ENCODE results near the gene ATP6V1F.
A peak's percentile ranks its signal among the peaks of the same experiment; 100 is the strongest.

The ATP6V1F gene

GRCh38 chr7:128880791-128881457, 18.3 kb downstream of the ATP6V1F start:
- DNase-seq (ENCODE audit: insufficient read length, low spot score) (no peak), FAIRE-seq (no peak)
- TF ChIP-seq TAF1 (IDR thresholded peaks at IDR 0.05; ENCODE audit: low read depth, low read length), result no peak

GRCh38 chr7:128881458-128882125, 18.9 kb downstream of the ATP6V1F start:
- no peak for DNase-seq (ENCODE audit: insufficient read length, low spot score)

DNA sequence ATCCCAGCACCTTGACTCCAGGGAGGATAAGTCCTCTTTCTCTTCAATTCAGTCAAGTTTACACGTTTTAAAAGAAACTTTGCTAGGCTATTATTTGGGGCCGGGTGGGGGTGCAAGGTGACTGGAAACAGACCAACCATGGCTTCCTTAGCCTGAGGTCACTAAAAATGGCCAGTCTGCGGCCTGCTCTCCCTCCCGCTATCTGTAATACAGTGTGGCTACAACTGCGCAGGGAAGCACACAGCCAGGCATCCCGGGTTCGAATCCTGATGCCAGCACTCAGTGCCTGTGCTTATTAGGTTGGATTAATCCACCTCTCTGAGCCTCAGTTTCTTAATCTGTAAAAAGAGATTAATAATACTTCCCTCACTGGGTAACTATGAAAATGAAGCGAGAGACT, 19.5 kb downstream of the ATP6V1F start:
- TF ChIP-seq TAF1 (IDR thresholded peaks at IDR 0.05; ENCODE audit: low read depth, low read length) (no peak), PAX5 (IDR thresholded peaks at IDR 0.05; ENCODE audit: insufficient read depth, low read length, severe bottlenecking) (no peak), POLR2A (IDR thresholded peaks at IDR 0.05; ENCODE audit: low read depth, low read length) (no peak), POLR2AphosphoS5 (IDR thresholded peaks at IDR 0.05; ENCODE audit: low read depth, low read length) (no peak)
- FAIRE-seq (no peak), DNase-seq (ENCODE audit: insufficient read length, low spot score) (no peak)

More at GRCh38 chr7:128881458-128882125, 18.9 kb downstream of the ATP6V1F start:
- TF ChIP-seq TAF1 (IDR thresholded peaks at IDR 0.05; ENCODE audit: low read depth, low read length) (no peak), SPI1 (IDR thresholded peaks at IDR 0.05; ENCODE audit: low read depth, low read length) (no peak), POU2F2 (IDR thresholded peaks at IDR 0.05; ENCODE audit: low read depth, low read length) (no peak), POLR2AphosphoS5 (IDR thresholded peaks at IDR 0.05; ENCODE audit: low read depth, low read length) (no peak), POLR2A (IDR thresholded peaks at IDR 0.05; ENCODE audit: low read depth, low read length) (no peak), PAX5 (IDR thresholded peaks at IDR 0.05; ENCODE audit: insufficient read depth, low read length, severe bottlenecking) (no peak)
- no peak for FAIRE-seq

GRCh38 chr7:128883622-128884448, 21.2 kb downstream of the ATP6V1F start:
- peak; percentile 58 for FAIRE-seq
- DNase-seq (ENCODE audit: insufficient read length, low spot score), result peak; percentile 98
- TF ChIP-seq POLR2AphosphoS5 (IDR thresholded peaks at IDR 0.05; ENCODE audit: low read depth, low read length) (no peak), TAF1 (IDR thresholded peaks at IDR 0.05; ENCODE audit: low read depth, low read length) (no peak), PAX5 (IDR thresholded peaks at IDR 0.05; ENCODE audit: insufficient read depth, low read length, severe bottlenecking) (no peak), POU2F2 (IDR thresholded peaks at IDR 0.05; ENCODE audit: low read depth, low read length) (no peak), POLR2A (IDR thresholded peaks at IDR 0.05; ENCODE audit: low read depth, low read length) (no peak), SPI1 (IDR thresholded peaks at IDR 0.05; ENCODE audit: low read depth, low read length) (no peak)

GRCh38 chr7:128884561-128885369, 22.1 kb downstream of the ATP6V1F start:
- DNase-seq (ENCODE audit: insufficient read length, low spot score), result no peak
- FAIRE-seq, result no peak

DNA sequence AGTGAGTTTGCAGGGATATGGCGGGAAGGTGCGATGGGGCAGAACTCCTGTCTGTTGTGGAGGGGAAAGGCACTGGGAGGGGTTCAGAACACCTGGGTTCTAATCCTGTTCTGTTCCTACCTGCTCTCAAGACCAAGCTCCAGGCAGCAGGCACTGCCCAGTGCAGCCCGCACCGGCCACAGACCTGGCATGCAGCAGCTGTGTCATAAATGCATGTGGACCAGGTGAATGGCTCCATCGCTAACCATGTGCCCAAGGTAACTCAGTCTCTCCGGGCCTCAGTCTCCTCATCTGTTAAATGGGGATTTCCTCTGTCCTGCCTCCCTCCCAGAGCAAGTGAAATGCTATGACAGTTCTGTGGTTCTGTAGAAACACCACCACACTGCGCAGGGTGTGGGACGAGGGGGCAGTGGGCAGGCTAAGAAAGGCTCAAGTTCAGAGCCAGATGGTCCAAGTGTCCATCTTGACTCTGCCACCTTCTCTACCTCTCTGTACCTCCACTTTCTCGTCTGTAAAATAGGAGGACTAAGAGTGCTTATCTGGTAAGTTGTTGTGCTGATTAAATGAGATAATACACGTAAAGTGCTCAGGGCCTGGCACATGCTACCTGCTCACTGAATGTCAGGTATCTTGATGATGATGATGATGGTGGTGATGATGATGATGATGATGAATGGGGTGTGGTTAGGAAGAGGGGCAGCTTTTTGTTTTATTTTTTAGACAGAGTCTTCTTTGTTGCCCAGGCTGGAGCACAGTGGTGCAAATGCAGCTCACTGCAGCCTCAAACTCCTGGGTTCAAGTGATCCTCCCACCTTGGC, 22.9 kb downstream of the ATP6V1F start:
- DNase-seq (ENCODE audit: insufficient read length, low spot score) (no peak), FAIRE-seq (no peak)
- TF ChIP-seq PAX5 (IDR thresholded peaks at IDR 0.05; ENCODE audit: insufficient read depth, low read length, severe bottlenecking) (no peak), POLR2AphosphoS5 (IDR thresholded peaks at IDR 0.05; ENCODE audit: low read depth, low read length) (no peak), POLR2A (IDR thresholded peaks at IDR 0.05; ENCODE audit: low read depth, low read length) (no peak), POU2F2 (IDR thresholded peaks at IDR 0.05; ENCODE audit: low read depth, low read length) (no peak), TAF1 (IDR thresholded peaks at IDR 0.05; ENCODE audit: low read depth, low read length) (no peak), SPI1 (IDR thresholded peaks at IDR 0.05; ENCODE audit: low read depth, low read length) (no peak)

More at GRCh38 chr7:128884561-128885369, 22.1 kb downstream of the ATP6V1F start:
- TF ChIP-seq POLR2A (IDR thresholded peaks at IDR 0.05; ENCODE audit: low read depth, low read length) (no peak), TAF1 (IDR thresholded peaks at IDR 0.05; ENCODE audit: low read depth, low read length) (no peak), POLR2AphosphoS5 (IDR thresholded peaks at IDR 0.05; ENCODE audit: low read depth, low read length) (no peak), PAX5 (IDR thresholded peaks at IDR 0.05; ENCODE audit: insufficient read depth, low read length, severe bottlenecking) (no peak), POU2F2 (IDR thresholded peaks at IDR 0.05; ENCODE audit: low read depth, low read length) (no peak), SPI1 (IDR thresholded peaks at IDR 0.05; ENCODE audit: low read depth, low read length) (no peak)

DNA sequence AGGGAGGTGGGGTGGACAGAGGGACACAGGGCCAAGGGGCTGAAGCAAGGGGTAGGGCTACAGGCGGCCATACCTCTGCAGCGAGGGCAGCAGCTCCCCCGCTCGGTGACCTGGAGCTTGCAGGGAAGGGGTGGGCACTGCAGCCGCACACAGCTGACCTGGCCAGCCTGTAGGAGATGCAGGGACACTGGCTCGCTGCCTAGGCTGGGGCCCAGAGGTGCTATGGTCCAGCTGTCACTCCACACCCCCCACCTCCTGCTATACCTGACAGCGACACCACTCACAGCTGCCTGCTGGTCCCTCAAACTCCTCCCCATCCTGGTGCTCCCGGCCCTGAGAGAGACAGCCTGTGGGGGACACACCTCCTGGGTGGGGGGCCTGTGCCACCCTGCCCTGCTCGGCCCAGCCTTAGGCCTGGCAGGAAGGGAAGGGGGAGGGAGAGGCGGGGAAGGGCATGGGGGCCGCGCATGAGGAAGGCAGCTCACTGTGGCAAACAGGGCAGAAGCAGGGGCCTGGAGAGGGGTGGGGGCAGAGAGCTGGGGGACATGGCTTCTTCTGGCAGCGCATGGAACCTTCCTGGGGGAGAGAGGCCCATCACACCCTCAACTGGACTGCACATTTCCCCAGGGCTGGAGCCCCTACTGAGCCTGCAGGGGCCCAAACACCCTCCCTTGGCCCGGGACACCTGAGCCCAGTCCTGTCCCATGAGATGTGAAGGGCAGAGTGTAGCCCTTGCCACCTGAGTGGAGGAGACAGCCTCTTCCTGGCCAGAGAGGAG, 23.9 kb downstream of the ATP6V1F start:
- no peak for FAIRE-seq

More for the DNA sequence above, 23.9 kb downstream of the ATP6V1F start:
- DNase-seq (ENCODE audit: insufficient read length, low spot score), result no peak
- no peak for TF ChIP-seq PAX5 (IDR thresholded peaks at IDR 0.05; ENCODE audit: insufficient read depth, low read length, severe bottlenecking)
- no peak for TF ChIP-seq POLR2AphosphoS5 (IDR thresholded peaks at IDR 0.05; ENCODE audit: low read depth, low read length)
- no peak for TF ChIP-seq TAF1 (IDR thresholded peaks at IDR 0.05; ENCODE audit: low read depth, low read length)
- TF ChIP-seq POU2F2 (IDR thresholded peaks at IDR 0.05; ENCODE audit: low read depth, low read length), result no peak
- no peak for TF ChIP-seq SPI1 (IDR thresholded peaks at IDR 0.05; ENCODE audit: low read depth, low read length)
- TF ChIP-seq POLR2A (IDR thresholded peaks at IDR 0.05; ENCODE audit: low read depth, low read length), result no peak

All from GM12891 (cell line).